ENCODE results near the gene NNMT.

DNA sequence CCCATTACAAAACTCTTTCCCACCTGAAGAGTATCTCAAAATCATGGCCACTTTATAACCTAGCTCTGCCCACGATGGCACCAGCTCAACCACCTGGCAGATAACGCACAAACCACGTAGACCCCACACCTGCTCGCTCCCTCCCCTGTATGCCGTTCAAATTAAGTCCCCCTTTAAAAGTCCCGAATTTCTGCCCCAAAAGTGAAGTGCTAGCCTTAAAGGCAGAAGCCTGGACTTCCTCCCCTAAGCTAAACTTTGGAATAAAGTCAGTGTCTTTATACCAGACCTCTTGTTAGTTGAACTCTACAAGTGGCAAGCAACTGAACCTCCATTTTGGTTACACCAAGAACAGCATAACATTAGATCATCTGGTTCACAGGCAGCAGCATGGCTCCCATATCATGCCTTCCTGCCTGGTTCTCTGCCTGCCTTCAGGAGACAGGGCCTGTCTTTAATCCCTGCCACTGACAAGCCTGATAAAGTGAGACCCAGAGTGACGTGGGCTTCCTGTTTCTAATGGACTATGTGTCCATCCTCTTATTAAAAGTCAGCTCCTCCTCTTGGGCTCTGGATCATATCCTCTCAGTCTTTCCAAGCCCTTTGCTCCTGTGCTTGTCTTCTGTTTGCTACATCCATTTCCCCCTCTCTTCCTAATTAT lies 32.6 kb upstream of the NNMT start:
- no peak for TF ChIP-seq POLR2A (IDR thresholded peaks at IDR 0.05; ENCODE audit: low read depth, low read length)
- TF ChIP-seq POLR2AphosphoS5 (IDR thresholded peaks at IDR 0.05; ENCODE audit: low read depth, low read length): no peak
- TF ChIP-seq PAX5 (IDR thresholded peaks at IDR 0.05; ENCODE audit: insufficient read depth, low read length, severe bottlenecking): no peak
- TF ChIP-seq TAF1 (IDR thresholded peaks at IDR 0.05; ENCODE audit: low read depth, low read length): no peak
- no peak for TF ChIP-seq SPI1 (IDR thresholded peaks at IDR 0.05; ENCODE audit: low read depth, low read length)
- TF ChIP-seq POU2F2 (IDR thresholded peaks at IDR 0.05; ENCODE audit: low read depth, low read length): no peak
